SK-N-DZ (cell line): ENCODE data around the gene TMPRSS4.

ENCODE experiments used
- DNase-seq: peaks from one replicate; pipeline ENCODE4 v3.0.0-alpha.2; 2015; ENCODE audit warnings: low spot score

TMPRSS4 gene

GRCh38 chr11:118153976-118154375 is 77.1 kb downstream of the TMPRSS4 start:
- DNase-seq = no peak

GRCh38 chr11:118154641-118155040 is 77.8 kb downstream of the TMPRSS4 start:
- DNase-seq = no peak

GRCh38 chr11:118155776-118156530 is 79.1 kb downstream of the TMPRSS4 start:
- no peak for DNase-seq

GRCh38 chr11:118156531-118157185 is 79.8 kb downstream of the TMPRSS4 start:
- no peak for DNase-seq

- no peak for DNase-seq
Measured at GRCh38 chr11:118157186-118157895, 80.5 kb downstream of the TMPRSS4 start.

- no peak for DNase-seq
Measured at GRCh38 chr11:118161786-118162185, 84.9 kb downstream of the TMPRSS4 start.

GRCh38 chr11:118162846-118163245 is 86.0 kb downstream of the TMPRSS4 start:
- no peak for DNase-seq

- no peak for DNase-seq
Measured at GRCh38 chr11:118163494-118163893, 86.6 kb downstream of the TMPRSS4 start.

GRCh38 chr11:118164885-118165284 is 88.0 kb downstream of the TMPRSS4 start:
- no peak for DNase-seq

GRCh38 chr11:118166641-118167040 is 89.8 kb downstream of the TMPRSS4 start:
- no peak for DNase-seq

- DNase-seq = no peak
Measured at GRCh38 chr11:118167253-118167652, 90.4 kb downstream of the TMPRSS4 start.

- DNase-seq = no peak
Measured at GRCh38 chr11:118167906-118168305, 91.0 kb downstream of the TMPRSS4 start.

- no peak for DNase-seq
Measured at GRCh38 chr11:118168316-118168715, 91.4 kb downstream of the TMPRSS4 start.

- no peak for DNase-seq
Measured at GRCh38 chr11:118168751-118169150, 91.9 kb downstream of the TMPRSS4 start.

GRCh38 chr11:118169300-118170140 is 92.6 kb downstream of the TMPRSS4 start:
- DNase-seq = no peak

- no peak for DNase-seq
Measured at GRCh38 chr11:118170231-118170630, 93.4 kb downstream of the TMPRSS4 start.

- no peak for DNase-seq
Measured at GRCh38 chr11:118170882-118171268, 94.0 kb downstream of the TMPRSS4 start.
